Naive thymus-derived CD4-positive, alpha-beta T cell (primary cell): ENCODE measurements around the gene MEP1A. TPM values are rescaled to one million over a fixed set of nuclear protein-coding genes. Genes with fewer than 3 reads are reported as not detected.
"Not testable (repeated sequence)": the region's sequence is repeated elsewhere in the genome, so short reads cannot be mapped to it uniquely, and the experiment has no call there.

Experiments
- ATAC-seq: fragments of 150-1000 bp; cut with Tn5 transposase; 2 replicates; pipeline ENCODE4 v1.10.0; 2021; ENCODE audit warnings: mild to moderate bottlenecking, moderate library complexity
- CTCF ChIA-PET: fragments of 350-600 bp; sonication (Branson Sonifier 250); formaldehyde crosslinking; loops from one replicate; lab custom pipeline; 2021; ENCODE audit warnings: antibody characterized with exemption; lab: Charles Lee
- POLR2A ChIA-PET: fragments of 350-600 bp; sonication (Branson Sonifier 250); formaldehyde crosslinking; loops from one replicate; lab custom pipeline; 2021; ENCODE audit warnings: antibody characterized with exemption, inconsistent platforms; lab: Charles Lee
- DNase-seq, 9 donors: peaks; one replicate each; pipeline versions ENCODE4 v3.0.0 to v3.0.0-alpha.2; 2020 to 2022; ENCODE audit warnings: mixed read lengths in 1 of 9
- H3K27ac ChIP-seq: one replicate; pipeline ENCODE4 v1.7.0; 2013; ENCODE audit warnings: mild to moderate bottlenecking, low read depth, low read length, moderate library complexity
- H3K27me3 ChIP-seq, 2 donors: one replicate each; pipeline ENCODE4 v1.7.0; 2013; ENCODE audit warnings: low read length in 2 of 2, mild to moderate bottlenecking in 2 of 2, moderate library complexity in 2 of 2; ENCODE audit not compliant: control insufficient read depth in 2 of 2, insufficient read depth in 2 of 2
- H3K36me3 ChIP-seq, 3 experiments: 1 replicate in 2 of 3; 2 replicates in 1 of 3; pipeline ENCODE4 v1.7.0; 2013; ENCODE audit warnings: low read length in 3 of 3, mild to moderate bottlenecking in 3 of 3, moderate library complexity in 1 of 3; ENCODE audit not compliant: insufficient read depth in 3 of 3, control insufficient read depth in 2 of 3
- H3K4me1 ChIP-seq, 2 donors: one replicate each; pipeline ENCODE4 v1.7.0; 2013; ENCODE audit warnings: low read length in 2 of 2, mild to moderate bottlenecking in 2 of 2, moderate library complexity in 1 of 2; ENCODE audit not compliant: control insufficient read depth in 2 of 2, insufficient read depth in 2 of 2
- H3K4me3 ChIP-seq: 2 replicates; pipeline ENCODE4 v1.7.0; 2013; ENCODE audit warnings: mild to moderate bottlenecking, low read length
- H3K9me3 ChIP-seq, 3 experiments: 1 replicate in 2 of 3; 2 replicates in 1 of 3; pipeline ENCODE4 v1.7.0; 2013; ENCODE audit warnings: low read length in 3 of 3; ENCODE audit not compliant: control insufficient read depth in 2 of 3
- H3K27ac Mint-ChIP-seq, 9 donors: one replicate each; pipeline ENCODE4 v1.8.0; 2020 to 2022; ENCODE audit warnings: mixed read lengths in 9 of 9, mild to moderate bottlenecking in 8 of 9, moderate library complexity in 5 of 9, inconsistent platforms in 2 of 9
- H3K27me3 Mint-ChIP-seq, 5 donors: one replicate each; pipeline ENCODE4 v1.8.0; 2021 to 2022; ENCODE audit warnings: mixed read lengths in 5 of 5, mild to moderate bottlenecking in 1 of 5
- H3K36me3 Mint-ChIP-seq, 5 donors: one replicate each; pipeline ENCODE4 v1.8.0; 2020 to 2022; ENCODE audit warnings: mixed read lengths in 5 of 5, mild to moderate bottlenecking in 3 of 5, inconsistent platforms in 1 of 5
- H3K4me1 Mint-ChIP-seq, 7 donors: one replicate each; pipeline ENCODE4 v1.8.0; 2020 to 2022; ENCODE audit warnings: mixed read lengths in 7 of 7, mild to moderate bottlenecking in 3 of 7, inconsistent platforms in 1 of 7
- H3K4me3 Mint-ChIP-seq, 10 donors: one replicate each; pipeline ENCODE4 v1.8.0; 2020 to 2022; ENCODE audit warnings: mild to moderate bottlenecking in 10 of 10, mixed read lengths in 10 of 10, moderate library complexity in 6 of 10, inconsistent platforms in 2 of 10
- H3K9me3 Mint-ChIP-seq, 11 donors: one replicate each; pipeline ENCODE4 v1.8.0; 2020 to 2022; ENCODE audit warnings: mixed read lengths in 11 of 11, mild to moderate bottlenecking in 4 of 11, inconsistent platforms in 1 of 11, moderate library complexity in 1 of 11
- intact Hi-C, 2 donors: fragments of 100-400 bp; cut with micrococcal nuclease; formaldehyde crosslinking; loops; one replicate each; pipeline ENCODE4 v1.15.1; 2023
- polyA plus RNA-seq, 2 donors: library from polyadenylated mRNA; unstranded; fragments of 300-500 nt; fragmentation: Illumina TruSeq; gene quantifications; one replicate each; pipeline ENCODE4 v1.2.3, GENCODE V29; 2021
- total RNA-seq, 6 experiments: library from RNA in 5 of 6; stranded (reverse) in 5 of 6; gene quantifications; 1 replicate in 5 of 6; 2 replicates in 1 of 6; pipeline ENCODE4 v1.2.3 and lab custom pipeline; 2021 to 2026

The MEP1A gene
- total and polyA plus RNA-seq, 7 experiments from 2014 or later: not detected

GRCh38 chr6:46848684-46849360, 55.6 kb downstream of the MEP1A start:
- no peak overlapping the region for H3K4me3 ChIP-seq
- peak in 8 of 9 donors; percentile 18 to 72 (median 38) for DNase-seq
- no peaks in the 10 kb centered on the region for H3K36me3 ChIP-seq
- no peaks in the 10 kb centered on the region for H3K27me3 ChIP-seq
- Mint-ChIP-seq H3K4me3 (peak overlapping the region in 7 of 10 donors; percentile 7 to 68 (median 58)), H3K27me3 (peaks cover 13 to 33% (median 25%) of the 10 kb centered on the region in 5 donors), H3K4me1 (peaks cover 4 to 7% (median 6%) of the 10 kb centered on the region in 7 donors), H3K27ac (no peak overlapping the region), H3K9me3 (no peaks in the 10 kb centered on the region), H3K36me3 (no peaks in the 10 kb centered on the region)
- ChIA-PET POLR2A (no interaction called here), CTCF (no interaction called here)
- intact Hi-C loops: loop anchor here (1.0 to 10.0 kb wide), 3 partner anchors 198 to 936 kb away; partner anchors contain the start of genes OPN5 (in 1 of the 2) and TNFRSF21 (in 1 of the 2)
- ATAC-seq: peak; percentile 87
- H3K27ac ChIP-seq: no peak overlapping the region
- no peaks in the 10 kb centered on the region for H3K4me1 ChIP-seq
- no peaks in the 10 kb centered on the region for H3K9me3 ChIP-seq

GRCh38 chr6:46849361-46849690, 56.1 kb downstream of the MEP1A start:
- H3K4me3 ChIP-seq: no peak overlapping the region
- Mint-ChIP-seq H3K27me3 (peaks cover 13 to 33% (median 30%) of the 10 kb centered on the region in 5 donors), H3K9me3 (no peaks in the 10 kb centered on the region), H3K36me3 (no peaks in the 10 kb centered on the region), H3K4me1 (peaks cover 4 to 7% (median 6%) of the 10 kb centered on the region in 7 donors), H3K4me3 (no peak overlapping the region), H3K27ac (no peak overlapping the region)
- intact Hi-C loops: loop anchor here (1.0 to 10.0 kb wide), 3 partner anchors 198 to 935 kb away; partner anchors contain the start of genes OPN5 (in 1 of the 2) and TNFRSF21 (in 1 of the 2)
- ChIA-PET CTCF (no interaction called here), POLR2A (no interaction called here)
- no peaks in the 10 kb centered on the region for H3K4me1 ChIP-seq
- H3K27me3 ChIP-seq: no peaks in the 10 kb centered on the region
- H3K27ac ChIP-seq: no peak overlapping the region
- no peak for ATAC-seq
- H3K9me3 ChIP-seq: no peaks in the 10 kb centered on the region
- no peaks in the 10 kb centered on the region for H3K36me3 ChIP-seq
- no peak for DNase-seq

GRCh38 chr6:46850792-46851191, 57.6 kb downstream of the MEP1A start:
- H3K36me3 Mint-ChIP-seq: no peaks in the 10 kb centered on the region
- no peak overlapping the region for H3K4me3 ChIP-seq
- POLR2A ChIA-PET: no interaction called here
- DNase-seq (no peak), ATAC-seq (no peak)
- H3K9me3 Mint-ChIP-seq: no peaks in the 10 kb centered on the region
- CTCF ChIA-PET: no interaction called here
- H3K4me1 ChIP-seq: no peaks in the 10 kb centered on the region
- no peaks in the 10 kb centered on the region for H3K36me3 ChIP-seq
- no peaks in the 10 kb centered on the region for H3K9me3 ChIP-seq
- no peak overlapping the region for H3K27ac ChIP-seq
- H3K4me1 Mint-ChIP-seq: peaks cover 4 to 7% (median 6%) of the 10 kb centered on the region in 7 donors
- peak overlapping the region in 1 of 9 donors; percentile 74 for H3K27ac Mint-ChIP-seq
- peak overlapping the region in 1 of 10 donors; percentile 2 for H3K4me3 Mint-ChIP-seq
- peaks cover 10 to 34% (median 33%) of the 10 kb centered on the region in 5 donors for H3K27me3 Mint-ChIP-seq
- intact Hi-C loops: loop anchor here in 1 of 2 donors (1.0 kb wide), 1 partner anchor 197 kb away; no protein-coding TSS in a partner anchor
- no peaks in the 10 kb centered on the region for H3K27me3 ChIP-seq

GRCh38 chr6:46851576-46851975, 58.4 kb downstream of the MEP1A start:
- H3K27ac Mint-ChIP-seq, H3K36me3 ChIP-seq, CTCF ChIA-PET, H3K4me1 ChIP-seq, H3K27me3 ChIP-seq, POLR2A ChIA-PET, ATAC-seq, H3K4me1 Mint-ChIP-seq, H3K4me3 ChIP-seq, DNase-seq, H3K27ac ChIP-seq, H3K36me3 Mint-ChIP-seq, H3K9me3 Mint-ChIP-seq, H3K9me3 ChIP-seq, intact Hi-C loops, H3K4me3 Mint-ChIP-seq: not testable (repeated sequence)
- H3K27me3 Mint-ChIP-seq: peaks cover 10 to 32% (median 30%) of the 10 kb centered on the region in 5 donors

- POLR2A ChIA-PET, H3K9me3 Mint-ChIP-seq, H3K4me1 ChIP-seq, H3K27ac Mint-ChIP-seq, ATAC-seq, H3K27ac ChIP-seq, H3K27me3 ChIP-seq, H3K4me1 Mint-ChIP-seq, intact Hi-C loops, CTCF ChIA-PET, H3K9me3 ChIP-seq, H3K4me3 ChIP-seq, H3K36me3 Mint-ChIP-seq, H3K36me3 ChIP-seq, H3K4me3 Mint-ChIP-seq, DNase-seq: not testable (repeated sequence)
- H3K27me3 Mint-ChIP-seq: peaks cover 0 to 20% (median 5%) of the 10 kb centered on the region in 5 donors
These were observed 62.8 kb downstream of the MEP1A start for GRCh38 chr6:46855966-46856365.

GRCh38 chr6:46862381-46862780, 69.2 kb downstream of the MEP1A start:
- ChIA-PET POLR2A (no interaction called here), CTCF (no interaction called here)
- intact Hi-C loops: no loop called here
- Histone ChIP-seq H3K4me3 (no peak overlapping the region), H3K27ac (no peak overlapping the region), H3K27me3 (peaks cover 0 to 4% of the 10 kb centered on the region in 2 donors), H3K36me3 (no peaks in the 10 kb centered on the region), H3K9me3 (no peaks in the 10 kb centered on the region), H3K4me1 (no peaks in the 10 kb centered on the region)
- ATAC-seq (no peak), DNase-seq (no peak)
- Mint-ChIP-seq H3K4me1 (no peaks in the 10 kb centered on the region), H3K9me3 (no peaks in the 10 kb centered on the region), H3K27me3 (peaks cover 4 to 20% (median 10%) of the 10 kb centered on the region in 5 donors), H3K27ac (no peak overlapping the region), H3K36me3 (no peaks in the 10 kb centered on the region), H3K4me3 (no peak overlapping the region)

GRCh38 chr6:46863791-46864190, 70.6 kb downstream of the MEP1A start:
- Mint-ChIP-seq H3K9me3 (no peaks in the 10 kb centered on the region), H3K4me1 (no peaks in the 10 kb centered on the region), H3K36me3 (no peaks in the 10 kb centered on the region), H3K27me3 (peaks cover 4 to 20% (median 10%) of the 10 kb centered on the region in 5 donors), H3K27ac (no peak overlapping the region), H3K4me3 (no peak overlapping the region)
- Histone ChIP-seq H3K9me3 (no peaks in the 10 kb centered on the region), H3K27me3 (peaks cover 4% of the 10 kb centered on the region in 2 donors), H3K36me3 (no peaks in the 10 kb centered on the region), H3K4me3 (no peak overlapping the region), H3K4me1 (no peaks in the 10 kb centered on the region), H3K27ac (no peak overlapping the region)
- CTCF ChIA-PET: no interaction called here
- POLR2A ChIA-PET: no interaction called here
- intact Hi-C loops: no loop called here
- DNase-seq (no peak), ATAC-seq (no peak)
